NK-92 (cell line): ENCODE measurements around the gene PRDX6.
"Not testable (repeated sequence)": the region's sequence is repeated elsewhere in the genome, so short reads cannot be mapped to it uniquely, and the experiment has no call there.

Experiments used
- DNase-seq: peaks from one replicate; lab custom pipeline; 2025; ENCODE audit not compliant: unreplicated experiment; lab: John Stamatoyannopoulos, UW

PRDX6 gene

GRCh38 chr1:173467426-173467825 lies 9.7 kb upstream of the PRDX6 start:
- DNase-seq = no peak

GRCh38 chr1:173469656-173470055 lies 7.5 kb upstream of the PRDX6 start:
- DNase-seq = no peak

DNA sequence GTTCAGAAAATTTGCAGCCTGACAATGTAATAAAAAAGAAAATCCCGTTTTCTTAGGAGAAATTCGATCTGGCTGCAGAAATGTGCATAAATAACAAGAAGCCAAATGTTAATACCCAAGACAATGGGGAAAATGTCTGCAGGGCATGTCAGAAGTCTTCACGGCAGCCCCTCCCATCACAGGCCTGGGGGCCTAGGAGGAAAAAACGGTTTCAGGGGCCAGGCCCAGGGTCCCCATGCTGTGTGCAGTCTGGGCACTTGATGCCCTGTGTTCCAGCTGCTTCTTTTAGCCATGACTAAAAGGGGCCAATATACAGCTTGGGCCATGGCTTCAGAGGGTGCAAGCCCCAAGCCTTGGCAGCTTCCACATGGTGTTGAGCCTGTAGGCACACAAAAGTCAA lies 6.5 kb upstream of the PRDX6 start:
- DNase-seq = no peak

DNA sequence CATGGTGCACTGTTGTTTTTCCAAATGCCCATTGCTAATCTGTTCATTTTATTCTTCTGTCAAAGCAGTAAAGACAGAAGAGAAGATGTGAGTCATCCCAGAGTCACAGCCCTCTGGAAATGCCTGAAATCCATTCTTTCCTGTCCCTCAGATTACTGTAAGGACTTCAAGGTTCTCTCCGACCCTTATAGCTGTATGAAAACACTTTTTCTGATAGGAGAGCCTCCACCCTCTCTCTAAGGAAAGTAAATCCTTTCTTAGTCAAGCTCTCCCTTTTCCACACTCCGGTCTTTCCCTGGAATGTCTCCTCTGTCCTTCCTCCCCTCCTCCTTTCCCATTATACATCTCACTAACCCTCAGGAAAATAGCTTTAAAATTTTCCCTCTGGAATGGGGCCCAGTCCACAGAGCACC lies 3.5 kb upstream of the PRDX6 start:
- no peak for DNase-seq

DNA sequence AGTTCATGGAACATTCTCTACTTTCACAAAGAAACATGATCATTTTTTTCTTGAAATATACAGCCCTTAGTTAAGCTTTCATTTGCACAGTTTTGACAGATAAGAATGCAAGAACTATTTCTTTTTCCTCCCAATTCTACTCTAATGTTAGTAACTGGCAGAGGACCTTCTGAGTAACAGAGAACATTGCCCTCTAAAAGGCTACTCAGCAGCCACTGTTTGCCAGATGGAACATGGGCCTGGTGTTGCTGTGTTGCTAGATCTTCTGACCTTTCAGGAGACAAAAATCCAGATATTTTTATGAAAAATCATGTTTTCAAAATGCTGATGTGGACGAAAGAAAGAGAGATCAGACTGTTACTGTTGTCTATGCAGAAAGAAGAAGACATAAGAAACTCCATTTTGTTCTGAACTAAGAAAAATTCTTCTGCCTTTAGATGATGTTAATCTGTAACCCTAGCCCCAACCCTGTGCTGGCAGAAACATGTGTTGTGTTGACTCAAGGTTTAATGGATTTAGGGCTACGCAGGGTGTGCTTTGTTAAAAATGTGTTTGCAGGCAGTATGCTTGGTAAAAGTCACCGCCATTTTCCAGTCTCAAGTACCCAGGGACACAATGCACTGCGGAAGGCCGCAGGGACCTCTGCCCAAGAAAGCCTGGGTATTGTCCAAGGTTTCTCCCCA lies 2.9 kb upstream of the PRDX6 start:
- DNase-seq = no peak

- not testable (repeated sequence) for DNase-seq
Observed at GRCh38 chr1:173474780-173475421, 2.2 kb upstream of the PRDX6 start.

DNA sequence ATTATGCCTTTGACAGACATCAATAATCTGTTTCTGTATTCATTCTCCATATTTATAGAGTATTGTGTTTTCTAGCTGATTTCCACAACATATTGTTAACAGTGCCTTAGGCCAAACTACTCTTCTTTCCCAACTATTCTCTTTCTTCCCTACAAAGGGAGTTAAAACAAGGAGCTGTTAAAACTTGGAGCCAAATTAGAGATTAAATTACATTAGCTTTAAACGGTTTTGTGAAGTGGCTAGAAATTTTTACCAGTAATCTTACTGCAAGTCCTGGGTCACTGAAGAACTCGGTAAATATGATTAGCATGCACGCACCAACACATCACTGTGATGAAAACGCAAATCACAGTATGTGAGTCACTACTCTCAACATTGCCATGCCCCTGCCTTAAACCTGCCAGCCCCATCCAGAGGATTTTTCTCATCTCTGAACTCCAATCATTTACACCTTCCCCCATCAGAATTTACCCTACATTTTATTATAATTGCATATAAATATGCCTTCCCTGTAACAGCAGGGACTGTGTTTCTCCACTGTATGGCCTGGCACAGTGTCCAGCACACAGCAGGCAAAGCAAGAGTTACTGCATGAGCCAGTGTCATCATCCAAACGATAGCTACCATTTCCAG lies 1.5 kb upstream of the PRDX6 start:
- DNase-seq = no peak

DNA sequence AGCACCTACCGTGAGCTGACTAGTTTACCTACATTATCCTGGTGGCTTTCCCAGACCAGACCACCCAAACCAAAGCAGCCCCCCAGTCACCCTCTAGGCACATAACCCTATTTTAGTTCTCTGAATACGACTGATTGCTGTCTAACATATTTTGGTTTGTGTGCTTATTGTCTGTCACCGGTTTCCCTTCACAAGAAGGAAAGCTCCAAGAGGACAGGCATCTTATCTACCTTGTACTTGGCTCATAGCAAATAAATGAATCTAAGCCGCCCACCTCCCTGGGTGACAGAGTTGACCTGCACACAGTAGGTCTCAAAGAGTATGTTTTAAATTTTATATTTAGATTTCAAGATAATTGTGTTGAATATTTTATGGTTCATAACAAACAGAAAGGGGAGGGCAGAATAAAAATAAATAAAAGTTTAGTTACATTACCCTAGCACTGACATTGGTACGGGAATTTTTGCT lies 904 bp upstream of the PRDX6 start:
- no peak for DNase-seq

DNA sequence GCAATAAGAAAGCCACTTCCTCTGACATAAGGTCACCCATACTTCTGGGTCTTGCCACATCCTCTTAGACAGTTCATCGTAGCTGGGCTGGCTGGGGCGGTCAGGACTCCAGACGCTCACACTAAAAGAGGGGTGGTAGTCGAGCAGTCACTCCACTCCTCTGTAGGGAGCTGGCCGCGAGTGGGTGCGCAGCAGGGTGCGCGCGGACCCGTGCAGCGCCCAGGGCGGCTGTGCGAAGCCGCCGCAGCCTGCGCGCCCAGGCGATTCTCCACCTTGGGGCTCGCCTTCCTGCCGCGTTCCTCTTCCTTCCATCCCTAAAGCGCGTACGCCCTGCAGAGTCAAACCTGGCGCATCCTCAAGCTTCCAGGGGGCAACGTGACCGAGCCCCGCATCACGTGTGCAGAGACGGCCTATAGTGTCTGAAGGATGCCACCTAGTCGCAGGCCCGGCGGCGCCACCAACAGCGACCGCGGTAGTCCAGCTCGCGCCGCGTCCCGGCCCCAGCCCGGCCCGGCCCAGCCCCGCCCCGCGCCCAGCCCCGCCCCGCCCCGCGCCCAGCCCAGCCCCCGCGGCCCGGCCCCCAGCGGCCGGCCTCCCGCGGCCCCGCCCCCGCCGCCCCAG lies 360 bp upstream of the PRDX6 start:
- DNase-seq = peak; percentile 22

GRCh38 chr1:173478094-173478674 lies 1.0 kb downstream of the PRDX6 start:
- no peak for DNase-seq

GRCh38 chr1:173479649-173480048 lies 2.5 kb downstream of the PRDX6 start:
- DNase-seq = no peak

DNA sequence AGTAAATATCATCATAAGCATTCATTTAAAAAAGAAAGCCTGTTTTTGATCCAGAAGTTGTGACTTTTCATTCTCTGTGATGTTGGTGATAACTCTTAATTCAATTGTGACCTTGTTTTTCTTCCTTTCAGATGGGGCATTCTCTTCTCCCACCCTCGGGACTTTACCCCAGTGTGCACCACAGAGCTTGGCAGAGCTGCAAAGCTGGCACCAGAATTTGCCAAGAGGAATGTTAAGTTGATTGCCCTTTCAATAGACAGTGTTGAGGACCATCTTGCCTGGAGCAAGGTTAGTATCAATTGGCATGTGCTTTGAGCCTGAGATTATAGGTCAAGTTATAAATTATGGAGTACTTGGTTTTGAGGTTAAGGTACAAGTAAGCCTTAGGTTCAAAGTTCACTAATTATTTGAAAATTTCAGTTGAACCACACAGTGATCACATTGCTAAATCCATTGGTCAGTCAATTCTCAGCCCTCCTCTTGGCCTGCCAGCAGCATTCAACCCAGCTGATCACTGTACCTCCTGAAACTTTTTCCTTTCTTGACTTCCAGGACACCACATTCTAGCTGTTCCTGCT lies 4.1 kb downstream of the PRDX6 start:
- no peak for DNase-seq

- no peak for DNase-seq
Observed at GRCh38 chr1:173482683-173483082, 5.5 kb downstream of the PRDX6 start.

DNA sequence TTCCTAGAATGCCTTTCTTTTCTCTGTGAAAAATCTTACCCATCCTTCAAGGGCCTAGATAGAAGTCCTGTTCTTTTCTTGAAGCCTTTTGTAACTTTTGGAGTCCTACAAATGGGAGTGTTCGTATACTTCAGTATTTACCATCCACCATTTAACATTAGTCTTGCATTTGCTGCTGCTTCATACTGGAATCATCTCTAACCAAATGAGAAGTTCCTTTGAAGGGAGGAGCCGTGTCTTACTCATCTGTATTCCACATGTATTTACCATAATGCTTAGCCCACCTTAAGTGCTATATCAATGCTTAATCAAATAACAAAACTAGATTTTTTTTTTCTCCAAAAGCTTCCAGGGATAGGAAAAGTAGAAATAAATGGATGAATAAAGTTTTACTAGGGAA lies 7.1 kb downstream of the PRDX6 start:
- DNase-seq = no peak

- DNase-seq = no peak
Observed at GRCh38 chr1:173485401-173485800, 8.3 kb downstream of the PRDX6 start.

GRCh38 chr1:173488001-173488400 lies 10.9 kb downstream of the PRDX6 start:
- no peak for DNase-seq

GRCh38 chr1:173489149-173489600 lies 12.0 kb downstream of the PRDX6 start:
- no peak for DNase-seq

DNA sequence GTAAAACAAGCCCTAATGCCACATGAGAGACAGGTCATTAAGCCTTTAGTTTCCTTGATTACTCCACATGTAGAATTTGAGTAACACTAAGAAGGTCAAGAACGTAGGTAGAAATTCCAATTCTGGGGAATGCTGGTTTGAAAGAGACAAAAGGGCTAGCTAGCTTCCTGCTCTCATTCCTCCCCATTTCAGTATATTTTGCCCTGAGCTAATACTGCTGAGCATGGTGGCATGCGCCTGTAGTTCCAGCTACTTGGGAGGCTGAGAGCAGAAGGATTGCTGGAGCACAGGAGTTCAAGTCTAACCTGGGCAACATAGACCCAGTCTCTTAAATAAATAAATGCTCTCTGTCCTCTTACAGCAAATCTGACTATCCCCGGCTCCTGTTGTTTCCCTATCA lies 12.8 kb downstream of the PRDX6 start:
- no peak for DNase-seq

GRCh38 chr1:173491508-173491907 lies 14.4 kb downstream of the PRDX6 start:
- DNase-seq = no peak

GRCh38 chr1:173493125-173493524 lies 16.0 kb downstream of the PRDX6 start:
- DNase-seq = not testable (repeated sequence)
